ACHN (cell line): Measurements from ENCODE around the gene EML1.
"Not testable (repeated sequence)": the region's sequence is repeated elsewhere in the genome, so short reads cannot be mapped to it uniquely, and the experiment has no call there.

Experiments
- DNase-seq: peaks from one replicate; pipeline ENCODE4 v3.0.0-alpha.2; 2015
- in situ Hi-C: cut with HindIII; loops from 2 replicates; pipeline ENCODE4 v1.10.0; 2017; ENCODE audit warnings: low sequenced_read_pairs, low pct_ligation_motif_present, low pct_unique_long_range_greater_than_20kb

Gene EML1

GRCh38 chr14:99938896-99939295 lies 145.7 kb downstream of the EML1 start:
- in situ Hi-C loops = no loop called here
- no peak for DNase-seq

GRCh38 chr14:99939421-99939820 lies 146.2 kb downstream of the EML1 start:
- no peak for DNase-seq
- in situ Hi-C loops = no loop called here

GRCh38 chr14:99940064-99940463 lies 146.9 kb downstream of the EML1 start:
- DNase-seq = no peak
- in situ Hi-C loops = no loop called here

GRCh38 chr14:99941211-99941610 lies 148.0 kb downstream of the EML1 start:
- in situ Hi-C loops = no loop called here

GRCh38 chr14:99943620-99944019 lies 150.4 kb downstream of the EML1 start:
- DNase-seq = no peak
- in situ Hi-C loops = no loop called here

More at GRCh38 chr14:99941211-99941610, 148.0 kb downstream of the EML1 start:
- DNase-seq = no peak

- in situ Hi-C loops = no loop called here
- no peak for DNase-seq
These were observed 151.0 kb downstream of the EML1 start for GRCh38 chr14:99944241-99944651.

GRCh38 chr14:99945732-99946651 lies 152.8 kb downstream of the EML1 start:
- in situ Hi-C loops = no loop called here
- DNase-seq = no peak

GRCh38 chr14:99946652-99947489 lies 153.7 kb downstream of the EML1 start:
- in situ Hi-C loops = no loop called here
- peak; percentile 22 for DNase-seq

- in situ Hi-C loops = no loop called here
These were observed 154.5 kb downstream of the EML1 start for GRCh38 chr14:99947695-99948094.

GRCh38 chr14:99949011-99949732 lies 156.0 kb downstream of the EML1 start:
- in situ Hi-C loops = not testable (repeated sequence)
- DNase-seq = peak; percentile 43

More at GRCh38 chr14:99947695-99948094, 154.5 kb downstream of the EML1 start:
- DNase-seq = no peak

- in situ Hi-C loops = no loop called here
- no peak for DNase-seq
These were observed 157.0 kb downstream of the EML1 start for GRCh38 chr14:99950181-99950580.

- in situ Hi-C loops = no loop called here
- no peak for DNase-seq
These were observed 157.9 kb downstream of the EML1 start for GRCh38 chr14:99951085-99951484.

- no peak for DNase-seq
- in situ Hi-C loops = no loop called here
These were observed 158.8 kb downstream of the EML1 start for GRCh38 chr14:99952039-99952438.

GRCh38 chr14:99952453-99952852 lies 159.2 kb downstream of the EML1 start:
- in situ Hi-C loops = no loop called here
- DNase-seq = no peak

GRCh38 chr14:99955826-99956455 lies 162.7 kb downstream of the EML1 start:
- no peak for DNase-seq
- in situ Hi-C loops = no loop called here

- in situ Hi-C loops = no loop called here
These were observed 165.2 kb downstream of the EML1 start for GRCh38 chr14:99958380-99958779.

GRCh38 chr14:99961826-99962518 lies 168.8 kb downstream of the EML1 start:
- in situ Hi-C loops = no loop called here
- no peak for DNase-seq

More at GRCh38 chr14:99958380-99958779, 165.2 kb downstream of the EML1 start:
- DNase-seq = no peak

GRCh38 chr14:99964979-99965378 lies 171.8 kb downstream of the EML1 start:
- DNase-seq = no peak
- in situ Hi-C loops = no loop called here
